ENCODE data around the gene ARHGAP24.
"Not testable (repeated sequence)": the region's sequence is repeated elsewhere in the genome, so short reads cannot be mapped to it uniquely, and the experiment has no call there.

The ARHGAP24 gene

DNA sequence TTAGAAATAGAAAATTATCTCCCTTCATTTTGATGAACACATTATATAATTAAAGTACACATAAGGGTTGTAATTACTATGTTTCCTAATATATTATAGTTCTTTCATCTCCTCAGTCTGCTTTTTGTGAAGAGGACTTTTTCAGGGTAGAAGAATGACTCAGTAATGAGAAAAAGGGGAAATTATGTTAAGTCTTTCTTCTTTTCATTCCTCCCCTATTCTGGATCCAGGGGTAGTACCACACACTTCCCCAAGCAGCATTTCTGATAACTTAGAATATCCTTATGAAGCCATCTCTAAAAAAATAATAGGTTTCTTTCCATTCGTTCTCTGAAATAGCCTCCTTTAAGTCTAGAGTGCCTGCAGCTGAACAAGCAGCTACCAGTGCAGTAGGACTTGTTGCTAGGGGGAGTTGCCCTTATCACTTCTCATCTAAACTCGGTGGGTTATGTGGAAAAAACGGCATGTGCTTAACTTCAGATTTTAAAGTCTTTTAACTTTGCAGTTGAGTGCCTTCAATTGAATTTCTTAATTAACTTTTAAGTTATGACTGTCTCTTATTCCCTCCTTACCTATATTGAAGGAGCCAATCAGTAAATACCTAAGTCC is 184.8 kb downstream of the ARHGAP24 start:
- no peak for DNase-seq

DNA sequence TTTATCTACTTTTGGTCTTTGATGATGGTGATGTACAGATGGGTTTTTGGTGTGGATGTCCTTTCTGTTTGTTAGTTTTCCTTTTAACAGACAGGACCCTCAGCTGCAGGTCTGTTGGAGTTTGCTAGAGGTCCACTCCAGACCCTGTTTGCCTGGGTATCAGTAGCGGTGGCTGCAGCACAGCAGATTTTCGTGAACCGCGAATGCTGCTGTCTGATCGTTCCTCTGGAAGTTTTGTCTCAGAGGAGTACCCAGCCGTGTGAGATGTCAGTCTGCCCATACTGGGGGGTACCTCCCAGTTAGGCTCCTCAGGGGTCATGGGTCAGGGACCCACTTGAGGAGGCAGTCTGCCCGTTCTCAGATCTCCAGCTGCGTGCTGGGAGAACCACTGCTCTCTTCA is 191.7 kb downstream of the ARHGAP24 start:
- not testable (repeated sequence) for DNase-seq

DNA sequence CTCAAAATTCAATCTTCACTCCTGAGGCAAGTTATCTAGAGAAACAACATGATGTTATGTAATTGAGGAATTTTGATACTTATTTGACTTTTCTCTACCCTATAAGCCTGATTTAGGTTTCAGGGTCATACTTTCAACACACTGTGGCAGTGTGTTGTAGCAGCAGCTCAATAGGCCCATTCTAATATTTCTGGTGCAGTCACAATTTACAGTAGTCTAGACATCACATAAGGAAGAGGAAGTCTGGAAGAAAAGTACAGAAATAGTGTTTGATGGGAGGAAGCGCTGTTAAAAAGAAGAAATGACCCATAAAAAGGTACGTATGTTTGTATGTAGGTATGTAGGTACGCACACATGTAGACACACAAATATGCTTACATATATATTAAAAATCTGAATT is 194.3 kb downstream of the ARHGAP24 start:
- DNase-seq: no peak

DNA sequence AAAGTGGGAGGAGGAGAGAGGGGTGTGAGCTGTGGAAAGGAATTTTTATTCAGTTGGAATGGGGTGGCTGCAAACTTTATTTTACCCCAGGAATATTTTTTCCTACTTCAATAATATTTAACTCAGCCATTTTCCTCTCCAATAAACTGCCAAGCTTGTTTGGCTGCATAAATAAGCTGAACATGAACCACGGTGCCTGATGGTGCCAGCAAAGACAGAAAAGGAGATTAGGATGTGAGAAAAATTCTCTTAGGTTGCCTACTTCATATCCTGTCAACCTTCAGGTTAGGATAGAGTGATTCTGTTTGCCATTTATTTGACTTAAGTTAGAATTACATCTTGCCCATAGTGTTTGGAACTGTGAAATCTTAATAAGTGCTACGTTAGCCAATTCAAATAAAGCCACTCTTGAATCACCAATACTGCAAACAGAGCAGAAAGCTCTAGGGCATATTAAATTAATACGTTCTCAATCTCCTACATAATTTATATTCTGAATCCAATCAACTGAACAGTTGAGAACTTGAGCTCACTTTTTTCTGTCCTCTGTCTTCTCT is 195.1 kb downstream of the ARHGAP24 start:
- no peak for DNase-seq

DNA sequence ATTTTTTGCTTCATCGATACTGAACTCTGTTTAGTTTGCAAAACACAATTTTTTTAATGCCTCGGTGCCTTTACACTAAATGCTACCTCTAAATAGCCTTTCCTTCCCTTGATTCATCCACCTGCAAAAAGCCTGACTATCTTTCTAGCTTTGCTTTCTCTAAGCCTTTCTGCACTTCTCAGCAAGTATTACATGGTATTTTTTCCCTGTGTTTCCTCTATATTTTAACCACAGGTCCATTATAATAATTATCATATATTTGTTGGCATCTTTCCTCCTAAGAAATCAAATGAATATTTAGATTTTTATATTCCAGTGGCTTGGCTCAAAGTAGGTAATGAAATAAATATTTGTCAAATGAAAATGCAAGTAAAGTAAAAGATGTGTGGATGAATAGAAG is 196.2 kb downstream of the ARHGAP24 start:
- DNase-seq: no peak

DNA sequence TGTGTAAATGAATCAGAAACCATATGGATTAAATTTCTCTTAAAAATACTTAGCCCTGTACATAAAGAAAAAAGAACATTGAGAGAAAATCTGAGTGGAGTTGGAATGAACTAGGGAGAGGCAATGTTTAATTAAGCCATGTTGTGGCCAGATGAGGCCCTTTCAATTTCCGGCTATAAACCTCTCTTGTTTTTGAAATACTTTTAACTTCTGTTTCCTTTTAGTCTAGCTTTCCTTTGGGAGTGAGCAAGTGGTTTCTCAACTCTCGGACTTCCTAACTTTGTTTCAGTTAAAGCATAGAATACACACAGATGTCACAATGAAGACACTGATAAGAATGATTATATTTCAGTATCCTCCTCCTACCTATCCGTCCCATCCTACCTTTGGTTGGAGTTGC is 197.2 kb downstream of the ARHGAP24 start:
- DNase-seq: peak; percentile 72

DNA sequence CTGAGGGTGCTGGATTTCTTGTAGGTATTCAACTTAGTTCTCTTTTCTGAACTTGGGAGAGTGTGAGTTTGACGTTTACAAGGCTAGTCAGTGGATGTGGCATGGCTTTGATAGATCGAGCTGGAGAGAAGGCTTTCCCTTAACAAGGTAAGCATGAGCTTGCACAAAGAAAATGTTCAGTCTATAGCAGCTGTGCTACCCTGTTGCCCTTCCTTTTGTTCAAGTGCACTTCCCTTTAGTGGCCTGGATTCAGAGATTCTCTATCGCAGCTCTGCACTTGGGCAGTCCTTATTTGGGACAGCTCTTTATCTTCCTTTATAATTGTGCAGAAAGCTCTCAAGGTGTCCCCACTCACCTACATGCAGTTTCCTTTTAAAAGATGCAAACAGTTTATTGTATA is 198.0 kb downstream of the ARHGAP24 start:
- no peak for DNase-seq

DNA sequence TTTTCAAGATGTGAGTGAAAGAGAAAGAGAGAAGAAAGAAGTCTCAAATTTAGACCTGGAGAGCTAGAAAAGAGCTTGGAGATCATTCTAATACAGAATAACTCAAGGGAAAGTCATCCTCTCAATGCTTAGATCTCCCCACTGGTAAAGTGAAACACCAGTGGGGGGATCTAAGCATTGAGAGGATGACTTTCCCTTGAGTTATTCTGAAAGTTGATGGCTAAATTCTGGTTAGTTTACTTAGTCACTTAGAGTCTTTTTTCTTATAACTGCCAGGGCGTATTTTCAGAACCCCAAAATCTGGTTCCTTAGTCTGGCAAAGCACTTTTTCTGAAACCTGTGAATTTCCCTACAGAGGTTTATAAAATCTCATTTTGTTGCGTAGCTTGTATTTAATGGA is 198.6 kb downstream of the ARHGAP24 start:
- DNase-seq: no peak

DNA sequence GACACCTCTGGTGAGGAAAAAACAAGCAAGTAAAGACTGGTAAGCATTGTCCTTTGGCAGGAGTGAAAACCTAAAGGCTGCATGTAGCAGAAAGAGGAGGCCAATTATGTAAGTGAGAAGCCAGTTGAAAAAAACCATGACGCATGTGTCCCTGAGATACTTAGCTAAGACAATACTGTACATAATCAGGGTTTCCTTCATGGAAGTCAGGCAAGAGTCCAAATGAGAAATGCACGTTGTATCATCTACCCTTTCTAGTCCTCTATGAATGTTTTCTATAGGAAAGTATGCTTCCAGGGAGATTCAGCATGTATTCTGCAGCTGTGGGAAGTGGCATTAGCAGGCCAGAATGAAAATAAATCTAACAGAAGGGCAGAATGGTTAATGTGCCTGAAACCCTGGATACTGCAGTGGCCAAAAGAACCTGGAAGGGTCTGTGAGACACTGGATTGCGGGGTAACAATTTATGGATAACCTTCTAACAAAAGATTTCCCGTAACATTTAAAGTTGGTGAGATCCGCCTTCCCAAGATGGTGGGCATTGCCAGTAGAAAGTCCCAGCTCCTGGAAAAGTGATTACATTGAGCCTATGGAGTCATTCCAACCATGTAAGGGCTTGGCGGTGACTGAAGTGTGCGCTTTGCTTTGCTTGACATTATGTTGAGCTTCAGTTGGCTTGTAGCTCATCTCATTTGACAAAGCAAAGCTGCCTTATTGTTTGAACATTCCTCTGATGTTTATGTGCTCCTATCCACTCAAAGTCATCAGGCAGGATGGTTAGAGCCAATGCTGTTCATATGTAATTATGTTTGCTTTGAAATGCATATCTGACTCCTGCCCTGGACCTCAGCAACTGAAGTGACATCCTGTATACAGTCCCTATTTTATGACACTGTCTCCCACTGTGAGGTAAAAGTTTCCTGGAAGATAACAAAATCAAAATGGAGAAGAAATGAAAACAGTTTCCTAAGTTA is 200.4 kb downstream of the ARHGAP24 start:
- DNase-seq: no peak

DNA sequence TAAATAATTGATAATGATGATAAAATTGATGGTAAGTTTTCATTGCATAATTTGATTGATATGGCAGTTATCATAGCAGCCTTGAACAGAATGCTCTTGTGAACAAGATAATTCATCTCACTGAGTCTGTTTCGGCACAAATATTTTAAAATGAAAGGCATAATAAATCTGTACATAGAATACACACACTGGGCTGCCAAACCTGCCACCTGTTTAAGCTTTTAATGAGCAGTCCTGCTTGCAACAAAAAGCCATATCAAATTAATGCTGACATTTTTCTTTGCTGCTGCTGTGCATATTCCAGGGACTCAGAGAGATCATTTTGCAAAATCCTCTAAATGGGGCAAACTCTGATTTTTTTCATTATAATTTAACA is 201.1 kb downstream of the ARHGAP24 start:
- DNase-seq: no peak

DNA sequence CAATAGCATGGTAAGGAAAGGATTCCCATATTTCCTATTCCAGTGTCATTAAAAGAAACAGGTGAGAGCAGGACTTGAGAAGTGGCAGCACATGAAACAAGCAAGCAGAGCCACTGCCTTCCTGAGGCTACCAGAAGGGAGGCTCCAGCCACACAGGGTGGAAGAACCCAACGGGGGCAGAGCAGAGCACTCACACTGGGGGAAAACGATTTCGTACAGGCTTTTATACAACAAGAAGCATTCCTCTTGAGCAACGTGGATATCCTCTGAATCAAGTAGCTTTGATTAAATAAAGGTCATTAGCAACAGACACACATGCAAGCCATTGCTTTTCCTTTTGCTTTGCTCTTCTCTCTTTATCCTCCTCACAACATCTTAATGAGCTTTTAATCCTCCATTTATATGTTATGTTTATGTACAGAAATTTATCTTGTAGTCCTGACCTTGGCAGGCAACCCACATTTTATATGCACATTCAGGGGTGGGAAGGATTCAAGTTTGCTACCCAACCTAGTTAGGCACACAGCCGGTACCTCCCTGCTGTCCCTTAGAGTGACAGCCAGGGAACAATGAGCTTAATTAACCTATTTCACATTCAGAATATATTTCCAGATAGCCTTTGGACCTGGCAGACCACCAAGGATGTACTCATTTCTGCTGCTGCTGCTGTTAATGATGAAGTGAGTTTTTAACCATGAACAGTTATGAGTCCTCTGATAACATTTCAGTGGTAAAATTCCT is 202.1 kb downstream of the ARHGAP24 start:
- peak; percentile 28 for DNase-seq

DNA sequence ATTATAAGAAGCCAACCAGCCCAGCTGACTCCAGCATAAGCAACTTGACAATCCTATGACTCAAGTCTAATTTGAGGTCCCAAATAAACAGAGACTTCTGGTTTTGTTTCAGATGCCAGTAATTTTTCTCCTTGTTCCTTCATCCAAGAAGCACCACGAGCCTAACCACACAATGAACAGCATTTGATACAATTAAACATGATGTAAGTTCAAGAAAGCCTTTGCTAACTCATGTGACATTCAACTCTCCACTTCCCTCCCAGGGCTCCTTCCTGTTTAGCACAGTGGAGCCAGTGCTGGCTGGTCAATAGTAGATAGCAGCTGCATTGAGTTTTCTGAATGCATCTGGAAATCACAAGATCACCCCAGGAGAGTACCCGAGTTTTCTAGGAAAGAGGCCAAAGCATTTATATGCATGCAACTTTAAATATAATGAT is 206.3 kb downstream of the ARHGAP24 start:
- peak; percentile 97 for DNase-seq

DNA sequence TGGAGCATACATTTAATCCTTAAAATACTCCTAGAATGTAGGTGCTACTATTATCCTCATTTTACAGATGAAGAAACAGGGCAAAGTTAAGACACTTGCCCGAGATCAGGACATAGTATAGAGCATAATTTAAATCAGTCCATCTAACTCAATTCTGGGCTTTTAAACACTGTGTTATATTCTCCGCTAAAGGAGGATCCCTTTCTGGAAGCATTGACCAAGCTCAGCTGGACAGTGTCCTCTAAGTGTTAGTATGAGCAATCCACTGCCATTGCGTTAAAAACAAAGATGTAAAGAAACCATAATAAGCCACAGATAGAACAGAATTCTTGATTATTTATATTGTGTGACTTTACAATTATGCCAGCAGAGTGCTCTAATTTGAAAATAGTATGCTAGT is 207.0 kb downstream of the ARHGAP24 start:
- DNase-seq: no peak

DNA sequence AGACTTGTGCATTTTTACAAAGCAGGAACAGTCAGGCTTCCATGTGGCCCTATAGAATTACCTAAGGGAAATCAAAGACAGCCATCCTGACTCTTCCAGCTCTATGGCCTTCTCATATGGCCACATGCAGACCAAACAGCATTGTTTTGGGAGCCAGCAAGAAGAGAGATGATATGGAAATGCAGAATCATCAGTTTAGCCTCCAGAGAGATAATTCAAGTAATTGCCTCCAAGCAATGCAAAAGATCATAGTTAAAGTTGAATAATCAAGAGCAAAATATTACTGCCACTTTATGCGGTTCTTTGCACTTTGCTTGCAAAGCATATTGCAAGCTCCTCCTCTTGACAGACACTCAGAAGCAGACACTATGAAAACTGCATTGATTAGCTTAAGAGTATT is 207.4 kb downstream of the ARHGAP24 start:
- DNase-seq: no peak

DNA sequence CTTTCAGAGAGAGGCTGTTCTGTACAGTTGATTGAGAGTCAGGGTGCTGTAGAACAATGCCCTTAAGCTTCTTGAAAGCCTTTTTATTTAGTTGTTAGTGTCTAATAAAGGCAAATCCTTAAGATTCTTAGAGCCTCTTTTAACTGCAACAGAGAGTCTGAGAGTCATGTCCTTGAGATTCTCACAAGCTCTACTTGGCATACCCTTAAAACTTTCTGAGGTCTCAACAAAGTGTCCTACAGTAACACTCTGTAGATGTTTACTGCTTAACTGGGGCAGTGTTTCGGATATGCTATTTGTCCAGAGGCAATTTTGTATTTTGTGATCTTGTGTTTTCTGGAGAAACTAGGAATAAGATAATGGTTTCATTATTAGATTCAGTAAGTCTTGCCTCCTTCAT is 209.7 kb downstream of the ARHGAP24 start:
- no peak for DNase-seq

DNA sequence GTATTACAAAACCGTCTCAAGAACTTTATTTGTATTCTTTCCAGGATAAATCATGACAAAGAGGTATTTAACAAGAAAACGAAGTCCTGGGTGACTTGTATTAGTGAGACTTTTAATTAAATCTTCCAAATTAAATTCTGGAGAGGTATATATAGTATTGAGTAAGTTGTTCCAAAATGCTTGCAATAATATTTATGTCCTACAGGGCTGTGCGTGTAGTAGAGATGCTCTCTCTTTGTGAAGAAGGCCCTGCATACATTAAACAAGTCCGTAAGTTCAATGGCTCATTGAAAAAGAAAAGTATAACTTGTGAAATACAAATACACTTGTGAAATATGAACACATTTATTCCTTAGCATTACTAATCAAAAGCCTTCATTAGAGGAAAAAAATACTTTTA is 211.4 kb downstream of the ARHGAP24 start:
- no peak for DNase-seq

DNA sequence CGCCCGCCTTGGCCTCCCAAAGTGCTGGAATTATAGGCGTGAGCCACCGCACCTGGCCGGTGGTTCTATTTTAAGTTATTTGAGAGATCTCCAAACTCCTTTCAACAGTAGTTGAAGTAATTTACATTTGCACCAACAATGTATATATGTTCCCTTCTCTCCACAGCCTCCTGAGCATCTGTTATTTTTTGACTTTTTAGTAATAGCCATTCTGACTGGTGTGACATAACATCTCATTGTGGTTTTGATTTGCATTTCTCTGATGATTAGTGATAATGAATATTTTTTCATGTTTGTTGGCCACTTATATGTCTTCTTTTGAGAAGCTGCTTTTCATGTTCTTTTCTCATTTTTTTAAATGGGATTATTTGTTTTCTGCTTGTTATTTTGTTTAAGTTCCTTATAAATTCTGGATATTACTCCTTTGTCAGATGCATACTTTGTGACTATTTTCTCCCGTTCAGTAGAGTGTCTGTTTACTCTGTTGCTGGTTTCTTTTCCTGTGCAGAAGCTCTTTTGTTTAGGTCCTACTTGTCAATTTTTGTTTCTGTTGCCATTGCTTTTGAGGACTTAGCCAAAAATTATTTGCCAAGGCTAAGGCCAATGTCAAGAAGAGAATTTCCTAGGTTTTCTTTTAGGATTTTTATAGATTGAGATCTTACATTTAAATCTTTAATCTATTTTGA is 213.2 kb downstream of the ARHGAP24 start:
- no peak for DNase-seq

DNA sequence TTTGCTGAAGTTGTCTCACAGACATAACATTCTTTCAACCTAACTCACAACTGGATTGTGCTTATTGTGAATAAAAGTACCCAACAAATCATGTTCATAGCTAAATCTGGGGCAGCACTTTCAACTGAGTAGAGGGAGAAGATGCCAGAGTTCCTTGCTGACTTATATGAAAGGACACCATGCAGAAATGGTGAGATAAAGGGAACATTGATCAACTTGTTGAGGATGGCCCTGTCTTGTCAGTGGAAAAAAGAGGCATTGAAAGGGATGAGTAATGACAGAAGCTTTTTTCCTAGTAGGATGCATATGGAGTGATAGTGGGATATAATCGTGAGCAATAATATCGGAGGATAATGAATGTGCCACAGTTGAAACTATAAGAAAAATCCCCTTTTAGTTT is 221.7 kb downstream of the ARHGAP24 start:
- no peak for DNase-seq

DNA sequence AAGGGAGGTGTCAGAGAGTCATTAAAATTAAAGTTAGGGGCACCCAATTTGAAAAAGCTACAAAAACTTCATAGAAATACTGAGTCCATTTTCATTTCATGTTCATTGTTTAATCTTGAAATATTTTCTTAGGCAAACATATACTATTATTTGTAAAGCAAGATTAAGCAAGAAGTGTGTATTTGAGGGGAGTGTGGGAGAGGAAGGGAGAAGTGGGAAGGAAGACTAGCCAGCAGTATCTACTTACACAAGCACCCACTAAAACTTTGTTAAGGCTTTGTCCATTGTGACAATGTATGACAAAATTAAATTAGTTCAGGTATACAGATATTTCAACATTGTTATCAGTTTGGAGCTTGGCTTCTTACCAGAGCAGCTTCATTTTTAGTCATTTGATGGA is 222.9 kb downstream of the ARHGAP24 start:
- no peak for DNase-seq

DNA sequence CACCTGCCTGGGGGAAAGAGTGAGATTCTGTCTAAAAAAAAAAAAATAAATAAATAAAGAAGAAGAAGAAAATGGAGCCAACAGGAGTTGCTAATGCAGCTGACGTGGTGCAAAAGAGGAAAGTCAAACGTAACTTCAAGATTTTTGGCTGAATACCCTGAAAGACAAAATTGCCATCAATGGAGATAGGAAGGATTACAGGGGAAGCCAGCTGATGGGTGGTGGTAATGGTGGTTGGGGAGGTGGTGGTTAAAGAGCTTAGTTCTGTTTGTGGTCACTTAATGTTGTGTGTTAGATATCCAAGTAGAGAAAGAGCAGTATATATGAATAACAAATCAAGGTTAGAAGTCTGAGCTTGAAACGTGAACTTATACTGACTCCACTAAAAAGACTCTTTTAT is 225.4 kb downstream of the ARHGAP24 start:
- no peak for DNase-seq

DNA sequence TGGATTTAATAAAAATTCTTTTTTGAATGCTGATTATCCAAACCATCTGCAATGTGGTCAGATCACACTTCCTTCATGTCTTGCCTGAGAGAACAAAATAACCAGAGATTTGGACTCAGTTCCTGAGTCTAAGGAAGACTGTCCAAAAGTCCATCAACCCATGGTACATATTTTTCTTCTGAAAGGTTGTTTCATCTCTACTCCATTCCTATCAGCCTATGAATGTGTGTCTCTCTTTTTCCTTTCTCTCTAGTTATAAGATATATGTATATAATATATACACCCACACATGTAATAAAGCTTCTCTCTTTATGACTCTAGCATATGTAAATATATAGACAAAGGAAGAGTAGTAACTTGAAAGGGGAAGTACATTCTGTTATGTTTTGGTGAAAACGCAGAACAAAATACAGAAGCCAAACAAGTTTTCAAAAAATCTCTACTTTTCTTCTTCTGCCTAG is 226.9 kb downstream of the ARHGAP24 start:
- DNase-seq: no peak

DNA sequence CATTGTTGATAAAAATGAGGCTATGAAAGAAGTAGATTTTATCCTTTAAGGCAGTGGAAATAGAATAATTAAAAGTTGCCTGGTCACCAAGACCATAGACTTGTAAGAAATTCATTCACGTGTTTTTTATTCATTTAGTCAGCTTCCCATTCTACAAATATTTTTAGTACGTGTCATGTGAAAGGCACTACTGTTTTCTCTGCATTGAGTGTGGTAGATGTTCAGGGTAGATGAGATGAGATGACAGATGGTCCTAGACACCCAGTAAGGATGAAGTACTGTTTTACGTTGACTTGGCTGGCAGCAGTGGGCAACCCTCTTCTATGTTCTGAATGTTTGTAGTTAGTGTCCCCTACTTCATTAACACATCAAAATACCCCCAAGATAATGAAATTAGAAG is 228.1 kb downstream of the ARHGAP24 start:
- DNase-seq: peak; percentile 59

DNA sequence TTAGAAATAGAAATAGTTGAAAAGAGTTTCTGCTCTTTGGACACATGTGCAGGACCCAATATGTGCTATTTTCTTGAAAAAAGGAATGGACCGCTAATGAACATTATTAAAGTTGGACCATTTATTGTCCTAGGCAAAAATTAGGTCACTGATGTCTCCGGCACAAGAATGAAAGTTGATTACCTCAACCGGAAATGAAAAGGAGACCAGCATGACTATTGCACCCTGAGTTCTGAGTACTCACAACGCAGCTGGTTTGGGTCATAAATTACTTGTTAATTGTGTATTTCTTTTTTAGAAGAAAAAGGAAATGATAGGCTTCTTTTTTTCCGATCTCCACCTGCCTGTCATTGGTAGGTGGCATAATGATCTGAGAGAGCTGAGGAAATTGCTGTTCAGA is 232.7 kb downstream of the ARHGAP24 start:
- no peak for DNase-seq
